HT1080 (cell line): ENCODE measurements around the gene GSG1L. TPM values are rescaled to one million over a fixed set of nuclear protein-coding genes. Genes with fewer than 3 reads are reported as not detected.

ENCODE experiments used
- DNase-seq: peaks from one replicate; pipeline ENCODE4 v3.0.0-alpha.2; 2015; ENCODE audit warnings: low read depth
- total RNA-seq: library from RNA; depleted of rRNA; stranded (reverse); fragments of >200 nt; shearing (Covaris generic); gene quantifications from 2 replicates; pipeline ENCODE4 v1.2.3, GENCODE V29; 2014

The GSG1L gene
- total RNA-seq, 1 experiment from 2014 or later = not detected

DNA sequence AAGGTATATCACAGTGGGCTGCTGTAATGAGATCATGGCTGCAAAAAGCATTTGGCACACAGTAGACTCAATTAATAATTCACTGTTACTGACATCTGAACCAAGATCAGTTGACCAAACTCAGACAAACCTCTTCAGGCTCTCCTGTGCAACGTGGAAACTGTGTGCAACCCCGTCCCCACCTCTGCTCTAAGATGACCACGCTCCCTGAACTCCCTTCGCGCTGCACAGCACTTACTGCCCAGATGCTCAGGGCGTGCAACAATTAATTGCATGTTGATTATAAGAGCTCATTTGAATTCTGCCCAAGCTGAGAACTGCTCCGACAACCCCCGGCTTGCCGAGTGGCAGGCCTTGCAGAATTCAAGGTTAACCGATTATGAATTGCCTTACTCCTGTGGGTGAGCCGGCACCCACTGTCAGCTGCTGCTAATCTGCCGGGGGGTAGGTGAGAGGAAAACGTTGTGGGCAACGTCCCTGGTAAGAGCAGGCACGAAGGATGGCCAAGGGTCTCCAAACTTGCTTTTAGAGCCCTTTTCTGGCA is 1.3 kb upstream of the GSG1L start:
- DNase-seq = no peak

- no peak for DNase-seq
Measured at GRCh38 chr16:28064150-28064549, 636 bp upstream of the GSG1L start.

GRCh38 chr16:28062847-28063521 is 530 bp downstream of the GSG1L start:
- no peak for DNase-seq

DNA sequence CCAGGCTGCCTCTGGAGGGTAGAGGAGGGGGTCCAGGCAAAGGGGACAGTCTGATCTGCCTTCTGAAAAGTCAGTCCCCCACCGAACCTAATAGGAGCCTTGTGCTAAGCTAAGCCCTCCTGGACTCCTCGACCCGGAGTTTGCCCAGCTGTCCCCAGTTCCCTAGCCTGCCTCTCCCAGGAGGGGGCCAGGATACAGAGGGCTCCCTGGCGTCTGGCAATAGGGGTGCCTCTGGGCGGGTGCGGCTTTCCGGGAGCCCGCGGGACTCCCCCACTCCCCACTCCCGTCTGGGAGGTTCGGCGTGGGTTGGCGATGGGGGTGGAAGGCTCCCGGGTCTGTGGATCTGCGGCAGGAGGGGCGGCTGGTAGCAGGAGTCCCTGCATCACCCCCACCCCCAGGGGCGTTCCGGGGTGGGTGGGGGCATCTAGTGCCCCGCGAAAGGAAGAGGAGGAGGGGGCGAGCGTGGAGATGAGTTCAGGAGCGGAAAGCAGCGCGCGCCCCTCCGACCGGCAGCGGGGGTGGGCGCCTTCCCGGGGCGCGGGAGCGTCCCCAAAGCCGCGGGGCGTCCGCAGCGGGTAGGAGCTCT is 1.2 kb downstream of the GSG1L start:
- no peak for DNase-seq

DNA sequence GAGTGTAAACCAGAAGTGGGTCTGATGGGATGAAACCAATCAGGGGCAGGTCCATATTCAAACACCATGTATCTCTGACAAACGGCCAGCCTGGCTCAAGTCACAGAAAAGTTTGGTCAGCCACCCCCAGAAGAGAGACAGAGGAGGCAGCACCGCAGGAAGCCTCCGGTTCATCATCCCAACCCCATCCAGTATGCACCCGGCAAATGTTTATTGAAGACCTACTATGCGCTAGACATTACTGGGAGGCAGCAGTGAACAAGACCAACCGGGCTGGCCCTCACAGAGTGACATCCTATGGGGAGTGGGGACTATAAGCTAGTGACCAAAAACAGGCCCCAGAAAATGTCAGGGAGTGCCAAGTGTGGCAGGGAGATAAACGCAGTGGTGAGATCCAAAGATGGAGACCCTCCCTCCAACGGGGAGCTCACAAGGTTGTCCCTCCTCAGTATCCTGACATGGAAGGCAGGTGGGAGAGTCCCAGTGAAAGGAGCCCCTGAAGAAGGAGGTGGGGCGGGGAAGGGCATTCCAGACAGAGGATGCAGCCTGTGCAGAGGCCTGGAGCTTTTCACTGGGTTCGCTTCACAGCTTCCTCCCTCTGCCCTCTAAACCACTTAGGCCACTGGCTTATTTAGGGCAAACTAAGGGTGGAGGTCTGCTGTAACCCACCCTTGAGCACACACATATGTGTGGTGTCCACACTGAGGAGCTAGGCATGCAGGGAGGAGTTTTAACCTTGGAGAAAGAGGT is 2.0 kb downstream of the GSG1L start:
- no peak for DNase-seq

GRCh38 chr16:28059841-28060575 is 3.5 kb downstream of the GSG1L start:
- no peak for DNase-seq

- no peak for DNase-seq
Measured at GRCh38 chr16:28058839-28059589, 4.5 kb downstream of the GSG1L start.

- DNase-seq = no peak
Measured at GRCh38 chr16:28057949-28058348, 5.6 kb downstream of the GSG1L start.

GRCh38 chr16:28053461-28053860 is 10.1 kb downstream of the GSG1L start:
- DNase-seq = no peak

- DNase-seq = no peak
Measured at GRCh38 chr16:28052274-28053128, 11.0 kb downstream of the GSG1L start.

DNA sequence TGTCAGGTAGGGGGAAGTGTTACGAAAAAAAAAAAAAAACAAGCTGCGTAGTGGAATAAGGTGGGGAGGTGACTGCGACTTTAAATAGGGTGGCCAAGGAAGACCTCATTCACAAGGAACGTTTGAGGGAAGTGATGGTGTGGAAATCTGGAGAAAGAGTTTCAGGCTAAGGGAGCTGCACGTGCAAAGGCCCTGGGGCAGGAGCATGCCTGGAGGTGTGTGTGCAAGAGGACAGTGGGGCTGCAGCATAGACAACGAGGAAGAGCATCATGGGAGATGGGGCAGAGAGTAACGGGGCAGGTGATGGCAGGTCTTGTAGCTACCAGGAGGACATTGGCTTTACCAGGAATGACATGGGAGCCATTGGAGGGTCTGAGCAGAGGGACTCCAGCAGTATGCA is 12.0 kb downstream of the GSG1L start:
- DNase-seq = no peak

DNA sequence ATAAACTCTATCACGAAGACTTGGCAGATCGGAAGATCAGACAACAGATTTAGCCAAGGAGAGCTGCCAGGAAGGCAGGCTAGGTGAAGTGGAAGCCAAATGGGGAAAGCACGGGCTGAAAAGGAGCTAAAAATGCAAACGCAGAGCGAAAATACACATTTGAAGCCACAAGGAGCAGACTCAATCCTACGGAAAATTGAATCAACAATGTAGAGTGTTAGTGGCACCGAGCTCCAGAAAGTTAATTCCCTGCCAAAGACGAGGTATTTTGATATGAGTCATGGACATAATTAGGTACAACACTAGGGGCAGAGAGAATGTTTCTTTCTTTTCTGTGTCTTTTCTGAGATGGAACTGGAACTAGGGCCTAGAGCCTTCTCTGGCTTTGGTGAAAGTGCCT is 20.7 kb downstream of the GSG1L start:
- DNase-seq = peak; percentile 6

- no peak for DNase-seq
Measured at GRCh38 chr16:28041615-28042014, 21.9 kb downstream of the GSG1L start.

GRCh38 chr16:28040039-28040438 is 23.5 kb downstream of the GSG1L start:
- DNase-seq = no peak

DNA sequence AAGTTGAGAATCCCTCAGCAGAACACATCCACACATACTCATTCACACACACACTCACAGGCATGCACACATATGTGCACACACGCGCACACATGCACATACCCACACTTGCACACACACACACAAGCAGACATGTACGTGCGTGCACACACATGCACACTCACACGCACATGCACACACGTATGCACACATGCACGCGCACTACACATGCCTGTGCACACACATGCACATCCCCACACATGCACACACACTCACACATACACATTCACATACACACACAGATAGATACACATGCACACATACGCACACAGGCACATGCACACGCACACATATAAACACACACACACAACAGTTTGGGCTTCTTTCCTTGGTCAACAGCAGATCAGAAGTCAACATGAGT is 24.0 kb downstream of the GSG1L start:
- no peak for DNase-seq

GRCh38 chr16:28038409-28038808 is 25.1 kb downstream of the GSG1L start:
- DNase-seq = peak; percentile 5

GRCh38 chr16:28035866-28036393 is 27.6 kb downstream of the GSG1L start:
- no peak for DNase-seq

DNA sequence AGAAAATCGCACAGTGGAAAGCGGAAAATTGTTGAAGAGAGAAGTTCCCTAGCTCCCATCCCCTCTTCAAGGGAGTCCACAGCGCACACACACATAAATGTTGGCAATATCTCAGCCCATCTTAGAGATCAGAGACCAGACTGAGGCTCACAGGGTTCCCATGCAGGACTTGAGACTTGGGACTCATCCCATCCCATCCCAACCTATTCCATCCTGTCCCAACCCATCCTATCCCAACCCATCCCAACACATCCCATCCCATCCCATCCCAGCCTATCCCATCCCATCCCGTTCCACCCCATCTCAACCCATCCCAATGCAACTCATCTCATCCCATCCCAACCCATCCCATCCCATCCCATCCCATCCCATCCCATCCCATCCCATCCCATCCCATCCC is 29.6 kb downstream of the GSG1L start:
- DNase-seq = no peak

DNA sequence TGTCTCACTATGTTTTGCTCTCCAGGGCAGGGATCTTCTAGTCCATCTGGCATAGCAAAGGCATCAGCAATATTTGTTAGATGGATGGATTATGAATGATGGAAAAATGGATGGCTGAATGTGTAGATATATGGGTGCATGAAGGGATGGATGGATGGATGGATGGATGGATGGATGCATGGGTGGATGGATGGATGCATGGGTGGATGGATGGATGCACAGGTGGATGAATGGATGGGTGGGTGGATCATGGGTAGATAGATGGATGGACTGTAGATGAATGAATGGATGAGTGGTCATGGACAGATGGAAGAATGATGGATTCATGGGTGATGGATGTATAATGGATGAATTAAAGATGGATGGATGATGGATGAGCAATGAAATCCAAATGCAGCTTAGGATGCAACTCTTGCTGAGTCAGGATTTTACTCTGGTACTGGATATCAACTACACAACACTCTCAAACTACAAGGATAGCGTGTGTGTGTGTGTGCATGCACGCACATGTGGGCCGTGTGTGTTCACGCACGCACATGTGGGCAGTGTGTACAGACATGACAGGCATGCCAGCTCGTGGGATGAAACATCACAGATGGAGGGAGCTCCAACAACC is 34.0 kb downstream of the GSG1L start:
- no peak for DNase-seq
